Caco-2 (cell line): ENCODE results near the gene SCN2B. TPM values are rescaled to one million over a fixed set of nuclear protein-coding genes. Genes with fewer than 3 reads are reported as not detected.

ENCODE experiments used
- BruUV-seq: library from RNA; stranded (reverse); fragments of 400-500 nt; replicated peaks from 2 replicates; lab custom pipeline; 2021; lab: Mats Ljungman, UMichigan
- CTCF ChIA-PET: fragments of 300-600 bp; sonication (Branson Sonifier 250); formaldehyde crosslinking; loops from one replicate; lab custom pipeline; 2022; ENCODE audit warnings: antibody characterized with exemption; lab: Charles Lee
- POLR2A ChIA-PET: fragments of 300-600 bp; sonication (Branson Sonifier 250); formaldehyde crosslinking; loops from one replicate; lab custom pipeline; 2022; ENCODE audit warnings: antibody characterized with exemption; lab: Charles Lee
- DNase-seq, 2 experiments: peaks; one replicate each; pipeline versions ENCODE4 v3.0.0 to v3.0.0-alpha.2; 2020 to 2022
- H3K27me3 ChIP-seq: replicated peaks from 2 replicates; pipeline ENCODE4 v1.6.0; 2011; ENCODE audit warnings: low read length; ENCODE audit not compliant: control insufficient read depth, insufficient read depth
- H3K36me3 ChIP-seq: 2 replicates; pipeline ENCODE4 v1.5.1; 2011; ENCODE audit warnings: low read length; ENCODE audit not compliant: control insufficient read depth, insufficient read depth
- H3K4me1 ChIP-seq: fragments of 250-450 bp; sonication (Bioruptor Pico); 2 replicates; pipeline ENCODE4 v1.5.1; 2020; ENCODE audit warnings: mild to moderate bottlenecking
- H3K4me3 ChIP-seq: 2 replicates; pipeline ENCODE4 v1.5.1; 2011; ENCODE audit warnings: low read depth, mild to moderate bottlenecking, control low read depth, low read length
- H3K9me3 ChIP-seq: fragments of 250-450 bp; sonication (Bioruptor Pico); 2 replicates; pipeline ENCODE4 v1.5.1; 2020; ENCODE audit warnings: mild to moderate bottlenecking, moderate library complexity
- H3K27ac Mint-ChIP-seq: one replicate; pipeline ENCODE4 v1.8.0; 2022; ENCODE audit warnings: mixed read lengths; ENCODE audit not compliant: unreplicated experiment
- H3K27me3 Mint-ChIP-seq: one replicate; pipeline ENCODE4 v1.8.0; 2022; ENCODE audit warnings: mixed read lengths; ENCODE audit not compliant: insufficient read depth, unreplicated experiment
- H3K36me3 Mint-ChIP-seq: one replicate; pipeline ENCODE4 v1.8.0; 2022; ENCODE audit warnings: mild to moderate bottlenecking, mixed read lengths; ENCODE audit not compliant: insufficient read depth, unreplicated experiment
- H3K4me1 Mint-ChIP-seq: one replicate; pipeline ENCODE4 v1.8.0; 2022; ENCODE audit warnings: low read depth, mixed read lengths; ENCODE audit not compliant: unreplicated experiment
- H3K4me3 Mint-ChIP-seq: one replicate; pipeline ENCODE4 v1.8.0; 2022; ENCODE audit warnings: mild to moderate bottlenecking, moderate library complexity, mixed read lengths; ENCODE audit not compliant: unreplicated experiment
- H3K9me3 Mint-ChIP-seq: one replicate; pipeline ENCODE4 v1.8.0; 2022; ENCODE audit warnings: mixed read lengths; ENCODE audit not compliant: unreplicated experiment
- CTCF ChIP-seq, 2 experiments: fragments of 200-600 bp in 1 of 2; IDR thresholded peaks; 1 replicate in 1 of 2; 2 replicates in 1 of 2; pipeline versions ENCODE4 v1.5.1 to v1.8.0; 2011 to 2022; ENCODE audit warnings: antibody characterized with exemption in 1 of 2, control low read depth in 1 of 2, inconsistent platforms in 1 of 2, low read depth in 1 of 2, low read length in 1 of 2, mild to moderate bottlenecking in 1 of 2, moderate library complexity in 1 of 2; ENCODE audit not compliant: insufficient read depth in 1 of 2, severe bottlenecking in 1 of 2, unreplicated experiment in 1 of 2
- intact Hi-C: fragments of 100-400 bp; cut with micrococcal nuclease; formaldehyde crosslinking; loops from one replicate; pipeline ENCODE4 v1.10.0; 2022; ENCODE audit not compliant: unreplicated experiment
- total RNA-seq: library from RNA; stranded (reverse); gene quantifications from 2 replicates; pipeline ENCODE4 v1.2.3, GENCODE V29; 2022

The SCN2B gene
- total RNA-seq, 1 experiment from 2014 or later: not detected

GRCh38 chr11:118112711-118113430 lies 63.6 kb downstream of the SCN2B start:
- Mint-ChIP-seq H3K9me3 (no peaks in the 10 kb centered on the region), H3K36me3 (no peaks in the 10 kb centered on the region), H3K27me3 (no peaks in the 10 kb centered on the region), H3K4me1 (no peaks in the 10 kb centered on the region), H3K27ac (no peak overlapping the region), H3K4me3 (no peak overlapping the region)
- no peaks in the 10 kb centered on the region for H3K4me1 ChIP-seq
- ChIA-PET CTCF (interaction anchor here (0.6 kb wide), 1 partner anchor 73 kb away, joined by 3 read pairs; no protein-coding TSS in a partner anchor), POLR2A (interaction anchor here (0.6 to 1.0 kb wide), 3 partner anchors 12 to 99 kb away, joined by 3 read pairs; no protein-coding TSS in a partner anchor)
- TF ChIP-seq CTCF (IDR thresholded peaks at IDR 0.05; ENCODE audit: insufficient read depth in 1 of 2, low read depth in 1 of 2, low read length in 1 of 2, severe bottlenecking in 1 of 2, unreplicated experiment in 1 of 2): no peak
- BruUV-seq: no TSS peak
- no peaks in the 10 kb centered on the region for H3K9me3 ChIP-seq
- peaks cover 5% of the 10 kb centered on the region; the same call in 1 of the 2 replicates for H3K36me3 ChIP-seq
- intact Hi-C loops: no loop called here
- DNase-seq: no peak
- H3K27me3 ChIP-seq: no peaks in the 10 kb centered on the region
- H3K4me3 ChIP-seq: no peak overlapping the region

Other genes starting within 250 kb of the SCN2B start
- gene TMPRSS13, start 247.2 kb downstream of the SCN2B start, total RNA-seq: 40.8 and 53.1 TPM in 2 replicates
- gene IL10RA, start 190.2 kb downstream of the SCN2B start, total RNA-seq: 0.65 and 1.6 TPM in 2 replicates
- 83.2 and 86.4 TPM in 2 replicates for gene TMPRSS4, start 99.6 kb downstream of the SCN2B start, total RNA-seq
- not detected in 2 replicates for gene SMIM35, start 89.7 kb downstream of the SCN2B start, total RNA-seq
- 0.70 TPM in 2 replicates for gene SCN4B, start 23.8 kb downstream of the SCN2B start, total RNA-seq
- gene JAML, start 48.4 kb upstream of the SCN2B start, total RNA-seq: 8.9 and 12.0 TPM in 2 replicates
- 29.6 and 31.8 TPM in 2 replicates for gene MPZL3, start 75.7 kb upstream of the SCN2B start, total RNA-seq
- 69.9 and 80.2 TPM in 2 replicates for gene MPZL2, start 87.7 kb upstream of the SCN2B start, total RNA-seq
- 0.39 TPM in 1 of 2 replicates, not detected in the other for gene CD3E, start 128.1 kb upstream of the SCN2B start, total RNA-seq
- not detected in 2 replicates for gene CD3D, start 166.1 kb upstream of the SCN2B start, total RNA-seq
- gene CD3G, start 167.7 kb upstream of the SCN2B start, total RNA-seq: 0.16 and 0.32 TPM in 2 replicates
- 103 and 106 TPM in 2 replicates for gene UBE4A, start 183.0 kb upstream of the SCN2B start, total RNA-seq
- gene ATP5MG, start 225.0 kb upstream of the SCN2B start, total RNA-seq: 537 and 576 TPM in 2 replicates